H1 (cell line): Measurements from ENCODE around the gene ABCF3. TPM values are rescaled to one million over a fixed set of nuclear protein-coding genes. Genes with fewer than 3 reads are reported as not detected.

ENCODE experiments used
- CTCF ChIA-PET: fragments of 300-600 bp; sonication (Branson Sonifier 250); formaldehyde crosslinking; loops from one replicate; lab custom pipeline; 2021; ENCODE audit not compliant: partially characterized antibody; lab: Charles Lee
- POLR2A ChIA-PET: fragments of 300-600 bp; sonication (Branson Sonifier 250); formaldehyde crosslinking; loops from one replicate; lab custom pipeline; 2021; ENCODE audit warnings: inconsistent platforms; ENCODE audit not compliant: partially characterized antibody; lab: Charles Lee
- DNase-seq, 2 experiments: peaks; one replicate each; pipeline versions ENCODE4 v3.0.0 to v3.0.0-alpha.2; 2010 to 2022; ENCODE audit warnings: low spot score in 2 of 2, low read depth in 1 of 2, mixed read lengths in 1 of 2
- FAIRE-seq: peaks from 2 replicates; lab custom pipeline; 2011; peaks lifted over from hg19 to GRCh38; lab: Jason Lieb, UNC
- H2AFZ ChIP-seq: 2 replicates; pipeline ENCODE4 v1.8.1; 2012; ENCODE audit warnings: low read length, inconsistent platforms
- H2AK5ac ChIP-seq: 2 replicates; pipeline ENCODE4 v1.6.1; 2013; ENCODE audit warnings: low read depth, low read length
- H2BK120ac ChIP-seq: replicated peaks from 2 replicates; pipeline ENCODE3; 2013; ENCODE audit warnings: low read depth, low read length, inconsistent platforms
- H2BK12ac ChIP-seq: 2 replicates; pipeline ENCODE4 v1.6.1; 2013; ENCODE audit warnings: low read depth, low read length
- H2BK15ac ChIP-seq: 2 replicates; pipeline ENCODE4 v1.6.1; 2013; ENCODE audit warnings: low read length
- H2BK20ac ChIP-seq: 2 replicates; pipeline ENCODE4 v1.6.1; 2013; ENCODE audit warnings: low read length
- H2BK5ac ChIP-seq: 2 replicates; pipeline ENCODE4 v1.6.1; 2013; ENCODE audit warnings: low read depth, low read length
- H3K14ac ChIP-seq: 2 replicates; pipeline ENCODE4 v1.6.1; 2013; ENCODE audit warnings: inconsistent platforms; ENCODE audit not compliant: insufficient read length
- H3K18ac ChIP-seq: 2 replicates; pipeline ENCODE4 v1.6.1; 2013; ENCODE audit warnings: low read length; ENCODE audit errors: extremely low read depth
- H3K23ac ChIP-seq: 2 replicates; pipeline ENCODE4 v1.6.1; 2013; ENCODE audit warnings: inconsistent platforms; ENCODE audit not compliant: insufficient read length
- H3K23me2 ChIP-seq: 2 replicates; pipeline ENCODE4 v1.6.1; 2013; ENCODE audit warnings: low read depth, low read length
- H3K27ac ChIP-seq: 2 replicates; pipeline ENCODE4 v1.6.1; 2011; ENCODE audit warnings: low read depth, low read length, inconsistent platforms
- H3K27me3 ChIP-seq, 4 experiments: replicated peaks in 1 of 4; 1 replicate in 1 of 4; 2 replicates in 3 of 4; pipeline versions ENCODE4 v1.6.1 to v1.8.1; 2011 to 2013; ENCODE audit warnings: low read length in 3 of 4, mild to moderate bottlenecking in 3 of 4, inconsistent platforms in 2 of 4, mixed read lengths in 2 of 4, moderate library complexity in 1 of 4; ENCODE audit not compliant: control insufficient read depth in 3 of 4, insufficient read depth in 3 of 4; ENCODE audit errors: extremely low read depth in 1 of 4
- H3K36me3 ChIP-seq, 4 experiments: 2 replicates each; pipeline versions ENCODE4 v1.6.1 to v1.8.1; 2011 to 2013; ENCODE audit warnings: mild to moderate bottlenecking in 4 of 4, low read length in 3 of 4, moderate library complexity in 2 of 4, control low read depth in 1 of 4, inconsistent platforms in 1 of 4; ENCODE audit not compliant: insufficient read depth in 4 of 4, control insufficient read depth in 2 of 4
- H3K4ac ChIP-seq: replicated peaks from 2 replicates; pipeline ENCODE3; 2013; ENCODE audit warnings: low read length, low read depth, mixed read lengths, inconsistent platforms; ENCODE audit not compliant: insufficient read length
- H3K4me1 ChIP-seq, 4 experiments: replicated peaks in 1 of 4; 1 replicate in 1 of 4; 2 replicates in 3 of 4; pipeline versions ENCODE4 v1.6.1 to v1.8.1; 2011 to 2013; ENCODE audit warnings: low read length in 3 of 4, inconsistent platforms in 2 of 4, mixed read lengths in 1 of 4; ENCODE audit not compliant: insufficient read depth in 4 of 4, control insufficient read depth in 3 of 4
- H3K4me2 ChIP-seq, 2 experiments: 2 replicates each; pipeline versions ENCODE4 v1.6.1 to v1.8.1; 2011 to 2013; ENCODE audit warnings: low read depth in 2 of 2, low read length in 2 of 2, control low read depth in 1 of 2, inconsistent platforms in 1 of 2, mild to moderate bottlenecking in 1 of 2; ENCODE audit not compliant: insufficient read depth in 1 of 2
- H3K4me3 ChIP-seq, 4 experiments: fragments of 200-600, 300-600 bp in 1 of 4; sonication (generic), shearing (Covaris generic), sonication (Bioruptor Twin) in 1 of 4; 2 replicates each; pipeline versions ENCODE4 v1.5.1 to v1.8.1; 2011 to 2016; ENCODE audit warnings: low read length in 4 of 4, low read depth in 3 of 4, control low read depth in 2 of 4, inconsistent platforms in 2 of 4, mild to moderate bottlenecking in 2 of 4, mixed read lengths in 1 of 4, moderate library complexity in 1 of 4; ENCODE audit not compliant: insufficient read depth in 2 of 4; ENCODE audit errors: extremely low read depth in 1 of 4
- H3K56ac ChIP-seq: replicated peaks from 2 replicates; pipeline ENCODE3; 2013; ENCODE audit warnings: low read depth, mild to moderate bottlenecking, mixed read lengths, low read length, inconsistent platforms; ENCODE audit not compliant: insufficient read length
- H3K79me1 ChIP-seq: 2 replicates; pipeline ENCODE4 v1.6.1; 2013; ENCODE audit warnings: low read depth, low read length, control low read depth
- H3K79me2 ChIP-seq, 2 experiments: 2 replicates each; pipeline versions ENCODE4 v1.6.1 to v1.8.1; 2012 to 2013; ENCODE audit warnings: low read length in 2 of 2, mild to moderate bottlenecking in 2 of 2, inconsistent platforms in 1 of 2; ENCODE audit not compliant: insufficient read depth in 2 of 2, control insufficient read depth in 1 of 2
- H3K9ac ChIP-seq, 4 experiments: replicated peaks in 1 of 4; 1 replicate in 1 of 4; 2 replicates in 3 of 4; pipeline versions ENCODE4 v1.6.1 to v1.8.1; 2011 to 2013; ENCODE audit warnings: low read depth in 3 of 4, low read length in 3 of 4, control low read depth in 2 of 4, mild to moderate bottlenecking in 2 of 4, moderate library complexity in 2 of 4, inconsistent platforms in 1 of 4; ENCODE audit errors: extremely low read depth in 1 of 4
- H3K9me3 ChIP-seq, 2 experiments: 2 replicates each; pipeline versions ENCODE4 v1.6.1 to v1.8.1; 2012 to 2013; ENCODE audit warnings: mild to moderate bottlenecking in 2 of 2, moderate library complexity in 2 of 2, control low read depth in 1 of 2, inconsistent platforms in 1 of 2, low read depth in 1 of 2, low read length in 1 of 2, mixed read lengths in 1 of 2; ENCODE audit not compliant: insufficient read depth in 2 of 2
- H4K20me1 ChIP-seq, 2 experiments: replicated peaks in 1 of 2; 2 replicates each; pipeline versions ENCODE3 to v1.8.1; 2011 to 2013; ENCODE audit warnings: inconsistent platforms in 2 of 2, low read length in 2 of 2, mild to moderate bottlenecking in 1 of 2; ENCODE audit not compliant: insufficient read depth in 2 of 2, control insufficient read depth in 1 of 2
- H4K5ac ChIP-seq: 2 replicates; pipeline ENCODE4 v1.6.1; 2013; ENCODE audit warnings: low read length, low read depth, mixed read lengths, inconsistent platforms; ENCODE audit not compliant: insufficient read length
- H4K8ac ChIP-seq: 2 replicates; pipeline ENCODE4 v1.8.0; 2013; ENCODE audit warnings: mild to moderate bottlenecking, moderate library complexity, low read length, inconsistent platforms; ENCODE audit not compliant: insufficient read depth; ENCODE audit errors: extremely low read depth
- H4K91ac ChIP-seq: replicated peaks from 2 replicates; pipeline ENCODE3; 2013; ENCODE audit warnings: low read length, mixed read lengths, inconsistent platforms; ENCODE audit not compliant: insufficient read length
- CBX8 ChIP-seq: fragments of 300-800, 300-1000 bp; sonication (generic); IDR thresholded peaks from 2 replicates; pipeline ENCODE4 v1.7.1; 2016; ENCODE audit warnings: low read depth, low read length, borderline replicate concordance
- CEBPB ChIP-seq: IDR thresholded peaks from 2 replicates; pipeline ENCODE4 v1.6.1; 2012; ENCODE audit warnings: low read depth, low read length
- EP300 ChIP-seq, 2 experiments: IDR thresholded peaks; 1 replicate in 1 of 2; 2 replicates in 1 of 2; pipeline ENCODE4 v1.6.1; 2011 to 2012; ENCODE audit warnings: low read depth in 2 of 2, low read length in 2 of 2, mild to moderate bottlenecking in 2 of 2, borderline replicate concordance in 1 of 2, inconsistent platforms in 1 of 2, moderate library complexity in 1 of 2
- FOSL1 ChIP-seq: IDR thresholded peaks from 2 replicates; pipeline ENCODE4 v1.6.1; 2011; ENCODE audit warnings: mild to moderate bottlenecking, low read depth, low read length, moderate library complexity; ENCODE audit not compliant: insufficient read depth
- HDAC6 ChIP-seq: IDR thresholded peaks from one replicate; pipeline ENCODE4 v1.7.1; 2012; ENCODE audit warnings: low read depth, mild to moderate bottlenecking, inconsistent platforms, low read length, moderate library complexity
- JUN ChIP-seq: IDR thresholded peaks from 2 replicates; pipeline ENCODE4 v1.6.1; 2011; ENCODE audit warnings: low read depth, mild to moderate bottlenecking, improper control_type of control experiment, low read length
- JUND ChIP-seq: IDR thresholded peaks from 2 replicates; pipeline ENCODE4 v1.6.1; 2011; ENCODE audit warnings: mild to moderate bottlenecking, improper control_type of control experiment, low read length
- KDM5A ChIP-seq: fragments of 200-600 bp; IDR thresholded peaks from 2 replicates; pipeline ENCODE4 v1.7.1; 2012; ENCODE audit warnings: mild to moderate bottlenecking, low read length, inconsistent platforms, mixed read lengths
- MAFK ChIP-seq: IDR thresholded peaks from 2 replicates; pipeline ENCODE4 v1.6.1; 2012; ENCODE audit warnings: low read depth, mild to moderate bottlenecking, improper control_type of control experiment, low read length
- POLR2AphosphoS5 ChIP-seq: IDR thresholded peaks from 2 replicates; pipeline ENCODE4 v1.6.1; 2011; ENCODE audit warnings: low read depth, low read length
- RAD21 ChIP-seq, 2 experiments: IDR thresholded peaks in 1 of 2; conservative IDR thresholded peaks in 1 of 2; 2 replicates each; pipeline ENCODE4 v1.6.1; 2011; ENCODE audit warnings: low read depth in 2 of 2, low read length in 2 of 2, improper control_type of control experiment in 1 of 2, inconsistent platforms in 1 of 2, mild to moderate bottlenecking in 1 of 2, moderate library complexity in 1 of 2
- SIX5 ChIP-seq: IDR thresholded peaks from 2 replicates; pipeline ENCODE4 v1.6.1; 2011; ENCODE audit warnings: mild to moderate bottlenecking, low read depth, low read length
- WGBS, 2 experiments: shearing (Covaris generic) in 1 of 2; methylation state at CpG; one replicate each; pipeline versions ENCODE4 v1.1.6 to v1.1.7; 2013 to 2015; ENCODE audit warnings: low lambda C conversion rate in 2 of 2, mixed read lengths in 2 of 2, inconsistent platforms in 1 of 2, low coverage in 1 of 2, missing lambda C conversion rate in 1 of 2; ENCODE audit not compliant: insufficient replicate concordance in 2 of 2, insufficient coverage in 1 of 2, insufficient read length in 1 of 2; ENCODE audit errors: extremely low coverage in 1 of 2, missing lambda C conversion rate in 1 of 2; 5-methylcytosine and 5-hydroxymethylcytosine counted together
- polyA plus RNA-seq, 7 experiments: library from polyadenylated mRNA; depleted of rRNA in 3 of 7; stranded (reverse) in 5 of 7; unstranded in 2 of 7; fragments of >200 nt in 5 of 7; fragments of 200-250 nt in 2 of 7; gene quantifications; 1 replicate in 5 of 7; 2 replicates in 1 of 7; 4 replicates in 1 of 7; pipeline versions ENCODE4 v1.2.1 to v1.2.3, GENCODE V29; 2011 to 2013; ENCODE audit warnings: missing spikeins in 2 of 7, mixed read lengths in 2 of 7
- total RNA-seq: library from RNA; stranded (reverse); fragmentation: NEBNext Ultra II Directional; extraction: Animal tissue kit (Norgen Biotek cat#: 25700); gene quantifications from 2 replicates; pipeline ENCODE4 v1.2.1, GENCODE V29; 2021
- TF ChIP-seq, protein P1 (sequence below): IDR thresholded peaks from 2 replicates; pipeline ENCODE4 v1.6.1; 2012; ENCODE audit warnings: inconsistent platforms

Gene ABCF3
- total and polyA plus RNA-seq, 2 of the 8 experiments (the other 6 are each of a cell fraction or from before 2014, with no cell fraction given), result 51.6 to 57.8 TPM

DNA sequence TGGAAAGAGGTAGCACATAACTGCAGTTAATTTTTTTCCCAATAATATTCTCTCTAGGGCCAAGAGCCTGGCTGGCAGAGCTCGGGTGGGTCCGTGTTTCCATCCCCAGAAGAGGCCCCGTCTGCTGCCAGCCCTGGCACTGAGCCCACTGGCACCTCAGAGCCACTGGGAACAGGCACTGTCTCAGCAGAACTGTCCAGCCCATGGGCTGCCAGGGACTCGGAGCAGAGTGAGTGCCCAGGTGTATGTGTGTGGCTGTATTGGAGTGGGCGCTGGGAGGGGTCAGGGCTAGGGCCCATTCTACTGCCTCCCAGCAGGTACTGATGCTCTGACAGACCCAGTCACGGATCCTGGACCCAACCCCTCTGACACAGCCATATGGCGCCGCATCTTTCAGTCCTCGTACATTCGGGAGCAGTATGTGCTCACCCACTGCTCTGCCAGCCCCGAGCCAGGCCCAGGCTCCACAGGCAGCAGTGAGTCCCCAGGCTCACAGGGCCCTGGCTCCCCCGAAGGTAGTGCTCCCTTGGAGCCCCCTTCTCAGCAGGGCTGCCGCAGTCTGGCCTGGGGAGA, 52.3 kb downstream of the ABCF3 start:
- WGBS, 2 experiments, result 81% methylated on average over 13 of the region's 13 CpGs; no CpG with 5 or more reads in 1 of the 2 experiments
- Histone ChIP-seq H3K27me3 (peaks cover 0 to 3% (median 0%) of the 10 kb centered on the region in 4 experiments; a peak in 3 of 7 replicates), H3K9ac (no peak overlapping the region), H2AK5ac (no peak overlapping the region), H4K20me1 (peaks cover 10 to 16% of the 10 kb centered on the region in 2 experiments), H3K79me1 (no peaks in the 10 kb centered on the region), H3K23me2 (no peaks in the 10 kb centered on the region; the same call in 1 of the 2 replicates), H2BK20ac (no peak overlapping the region), H3K79me2 (no peaks in the 10 kb centered on the region), H4K8ac (no peak overlapping the region), H2BK120ac (no peak overlapping the region), H2AFZ (no peak overlapping the region), H2BK5ac (no peak overlapping the region), H3K4me1 (peaks cover 0 to 5% (median 1%) of the 10 kb centered on the region in 4 experiments; a peak in 4 of 7 replicates), H2BK15ac (no peak overlapping the region), H3K27ac (no peak overlapping the region), H3K23ac (no peak overlapping the region), H3K4me3 (no peak overlapping the region), H3K36me3 (peaks cover 2 to 12% (median 6%) of the 10 kb centered on the region in 4 experiments; a peak in 4 of 8 replicates), H3K9me3 (no peaks in the 10 kb centered on the region), H4K91ac (no peak overlapping the region), H4K5ac (no peak overlapping the region), H3K4ac (no peak overlapping the region), H2BK12ac (no peak overlapping the region), H3K18ac (no peak overlapping the region), H3K14ac (no peak overlapping the region), H3K56ac (no peak overlapping the region), H3K4me2 (no peak overlapping the region)
- FAIRE-seq (no peak), DNase-seq (no peak)
- CTCF ChIA-PET, result interaction anchor here (0.9 to 8.9 kb wide), 9 partner anchors 10 to 116 kb away, joined by 3 to 183 read pairs (median 5); partner anchors contain the start of genes CAMK2N2, EEF1AKMT4 and VWA5B2
- POLR2A ChIA-PET, result interaction anchor here (1.0 to 1.2 kb wide), 2 partner anchors 22 to 52 kb away, joined by 3 to 7 read pairs; partner anchors contain the start of gene ABCF3
- no peak for TF ChIP-seq KDM5A
- TF ChIP-seq JUND, result no peak
- no peak for TF ChIP-seq HDAC6
- TF ChIP-seq POLR2AphosphoS5, result no peak
- TF ChIP-seq CBX8, result no peak
- TF ChIP-seq MAFK, result no peak
- TF ChIP-seq RAD21 (IDR thresholded peaks at IDR 0.05 in 1 of 2, conservative IDR thresholded peaks at IDR 0.05 in 1 of 2; ENCODE audit: low read depth in 2 of 2, low read length in 2 of 2), result no peak
- no peak for TF ChIP-seq CEBPB
- TF ChIP-seq JUN, result no peak
- no peak for TF ChIP-seq FOSL1
- no peak for TF ChIP-seq EP300 (IDR thresholded peaks at IDR 0.05; ENCODE audit: borderline replicate concordance in 1 of 2, low read depth in 2 of 2, low read length in 2 of 2)
- TF ChIP-seq, protein P1, sequence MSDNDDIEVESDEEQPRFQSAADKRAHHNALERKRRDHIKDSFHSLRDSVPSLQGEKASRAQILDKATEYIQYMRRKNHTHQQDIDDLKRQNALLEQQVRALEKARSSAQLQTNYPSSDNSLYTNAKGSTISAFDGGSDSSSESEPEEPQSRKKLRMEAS, result no peak
- no peak for TF ChIP-seq SIX5
